Loucy (cell line): ENCODE data around the gene MAD1L1.

ENCODE experiments used
- H2AFZ ChIP-seq: fragments of 200-600 bp; sonication (generic); 2 replicates; pipeline ENCODE4 v1.6.0; 2016; ENCODE audit warnings: antibody characterized with exemption, mild to moderate bottlenecking, low read length, moderate library complexity
- H3F3A ChIP-seq: fragments of 200-600 bp; 2 replicates; pipeline ENCODE4 v1.6.0; 2016; ENCODE audit warnings: antibody characterized with exemption, low read depth, mild to moderate bottlenecking
- H3K27me3 ChIP-seq: fragments of 200-600 bp; sonication (generic); 2 replicates; pipeline ENCODE4 v1.6.1; 2014; ENCODE audit warnings: low read length, mild to moderate bottlenecking; ENCODE audit not compliant: insufficient read depth, poor library complexity, severe bottlenecking
- H3K36me3 ChIP-seq: fragments of 200-600 bp; sonication (generic); 2 replicates; pipeline ENCODE4 v1.6.1; 2016; ENCODE audit warnings: low read length; ENCODE audit not compliant: insufficient read depth
- H3K4me1 ChIP-seq: fragments of 200-600 bp; sonication (generic); 2 replicates; pipeline ENCODE4 v1.5.1; 2014; ENCODE audit warnings: low read length, mild to moderate bottlenecking; ENCODE audit not compliant: insufficient read depth, poor library complexity, severe bottlenecking
- H3K4me2 ChIP-seq: fragments of 200-600 bp; sonication (generic); 2 replicates; pipeline ENCODE4 v1.6.0; 2014; ENCODE audit warnings: antibody characterized with exemption, low read length, low read depth, mild to moderate bottlenecking; ENCODE audit not compliant: poor library complexity, severe bottlenecking
- H3K4me3 ChIP-seq: fragments of 200-600 bp; sonication (generic); 2 replicates; pipeline ENCODE4 v1.5.1; 2014; ENCODE audit warnings: low read length, mild to moderate bottlenecking, mixed read lengths; ENCODE audit not compliant: poor library complexity, severe bottlenecking
- H3K79me2 ChIP-seq: fragments of 200-600 bp; sonication (generic); 2 replicates; pipeline ENCODE4 v1.6.1; 2014; ENCODE audit warnings: low read length; ENCODE audit not compliant: insufficient read depth
- H3K9ac ChIP-seq: fragments of 200-600 bp; sonication (generic); 2 replicates; pipeline ENCODE4 v1.6.0; 2014; ENCODE audit warnings: mild to moderate bottlenecking, low read depth, low read length, moderate library complexity; ENCODE audit not compliant: poor library complexity, severe bottlenecking
- H3K9me2 ChIP-seq: fragments of 200-600 bp; sonication (generic); replicated peaks from 2 replicates; pipeline ENCODE4 v1.6.1; 2016; ENCODE audit warnings: low read depth, low read length, mixed read lengths
- H3K9me3 ChIP-seq: fragments of 200-600 bp; sonication (generic); 2 replicates; pipeline ENCODE4 v1.6.1; 2014; ENCODE audit warnings: mild to moderate bottlenecking, antibody characterized with exemption, low read length, low read depth; ENCODE audit not compliant: insufficient read depth
- H4K20me1 ChIP-seq: fragments of 200-600 bp; sonication (generic); 2 replicates; pipeline ENCODE4 v1.6.0; 2014; ENCODE audit warnings: antibody characterized with exemption, low read length, mild to moderate bottlenecking; ENCODE audit not compliant: insufficient read depth, poor library complexity, severe bottlenecking
- CTCF ChIP-seq: fragments of 200-600 bp; sonication (generic); conservative IDR thresholded peaks from 2 replicates; pipeline ENCODE4 v1.5.1; 2014; ENCODE audit warnings: mild to moderate bottlenecking, antibody characterized with exemption, low read length
- EZH2phosphoT487 ChIP-seq: fragments of 200-600 bp; IDR thresholded peaks from 2 replicates; pipeline ENCODE4 v1.6.1; 2018; ENCODE audit warnings: antibody characterized with exemption, mild to moderate bottlenecking, moderate library complexity, borderline replicate concordance

Gene MAD1L1

GRCh38 chr7:2218444-2218785, 14.3 kb downstream of the MAD1L1 start:
- Histone ChIP-seq H3K4me3 (no peak overlapping the region), H3K9me2 (no peaks in the 10 kb centered on the region), H3K9me3 (no peaks in the 10 kb centered on the region), H4K20me1 (no peaks in the 10 kb centered on the region), H3K4me2 (no peak overlapping the region), H3F3A (no peaks in the 10 kb centered on the region), H3K79me2 (peaks cover 8% of the 10 kb centered on the region; the same call in 1 of the 2 replicates), H3K9ac (no peak overlapping the region), H3K36me3 (peaks cover 76% of the 10 kb centered on the region; the same call in 1 of the 2 replicates), H3K4me1 (peaks cover 17% of the 10 kb centered on the region), H3K27me3 (no peaks in the 10 kb centered on the region), H2AFZ (no peak overlapping the region)
- TF ChIP-seq CTCF (no peak), EZH2phosphoT487 (no peak)

DNA sequence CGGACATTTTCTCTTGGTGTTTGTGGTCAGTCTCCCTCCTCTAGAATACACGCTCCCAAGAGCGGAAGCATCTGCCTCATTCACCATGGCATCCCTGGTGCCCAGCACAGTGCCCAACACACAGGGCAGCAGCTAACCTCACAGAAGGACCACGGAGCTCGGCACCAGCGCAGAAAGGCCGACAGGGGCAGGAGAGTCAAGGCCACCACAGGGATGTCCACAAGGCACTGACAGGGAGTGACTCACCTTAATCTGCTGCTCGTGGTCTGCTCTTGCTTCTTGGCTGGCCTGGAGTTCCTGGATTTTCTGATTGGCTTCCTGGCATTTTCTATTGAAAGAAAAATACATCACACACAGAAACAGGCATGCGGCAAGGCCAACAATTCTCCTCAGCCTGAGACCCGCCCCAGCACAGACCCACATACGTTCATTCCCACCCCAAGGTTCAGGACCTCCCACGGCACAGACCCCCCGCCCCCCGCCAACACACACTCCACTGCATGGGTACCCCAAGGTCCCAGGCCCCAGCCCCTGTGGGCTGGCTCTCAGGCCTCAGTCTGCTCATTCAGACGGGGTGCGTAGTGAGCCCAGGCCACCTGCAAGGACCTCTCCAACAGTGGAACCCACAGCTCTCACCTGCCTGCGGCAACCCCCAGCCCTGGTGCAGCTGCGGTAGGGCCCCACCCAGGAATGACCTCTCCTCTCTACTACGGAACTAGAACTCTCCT, 14.9 kb downstream of the MAD1L1 start:
- H3K4me3 ChIP-seq: no peak overlapping the region
- H3K4me2 ChIP-seq: no peak overlapping the region
- TF ChIP-seq EZH2phosphoT487 (no peak), CTCF (no peak)
- no peaks in the 10 kb centered on the region for H3K9me3 ChIP-seq
- no peaks in the 10 kb centered on the region for H4K20me1 ChIP-seq
- peaks cover 6% of the 10 kb centered on the region; the same call in 1 of the 2 replicates for H3K79me2 ChIP-seq
- H3K27me3 ChIP-seq: no peaks in the 10 kb centered on the region
- no peaks in the 10 kb centered on the region for H3F3A ChIP-seq
- peaks cover 17% of the 10 kb centered on the region for H3K4me1 ChIP-seq
- H3K36me3 ChIP-seq: peaks cover 76% of the 10 kb centered on the region; the same call in 1 of the 2 replicates
- no peak overlapping the region for H3K9ac ChIP-seq
- no peaks in the 10 kb centered on the region for H3K9me2 ChIP-seq
- H2AFZ ChIP-seq: no peak overlapping the region

DNA sequence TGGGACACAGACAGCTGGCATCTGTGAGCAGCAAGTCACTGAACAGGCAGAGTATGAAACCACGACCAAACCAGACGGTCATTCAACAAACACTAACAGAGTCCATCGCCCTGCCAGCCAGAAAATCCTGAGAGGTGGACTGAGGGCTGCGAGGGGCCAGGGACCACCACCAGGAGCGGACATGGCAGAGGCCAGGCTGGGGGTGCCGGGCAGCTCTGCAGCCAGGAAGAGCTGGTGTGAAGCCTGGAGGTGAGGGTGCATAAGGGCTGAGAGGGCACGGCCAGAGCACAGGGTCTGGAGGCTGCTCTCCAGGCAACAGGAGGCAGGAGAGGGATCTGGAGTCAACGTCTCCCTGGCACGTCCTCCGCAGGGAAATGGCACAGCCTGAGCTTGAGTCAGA, 15.5 kb downstream of the MAD1L1 start:
- TF ChIP-seq CTCF (no peak), EZH2phosphoT487 (no peak)
- Histone ChIP-seq H2AFZ (no peak overlapping the region), H3K9ac (no peak overlapping the region), H3K4me3 (no peak overlapping the region), H3K4me2 (no peak overlapping the region), H4K20me1 (no peaks in the 10 kb centered on the region), H3K9me2 (no peaks in the 10 kb centered on the region), H3K4me1 (peaks cover 17% of the 10 kb centered on the region), H3K36me3 (peaks cover 77% of the 10 kb centered on the region; the same call in 1 of the 2 replicates), H3K79me2 (peaks cover 4% of the 10 kb centered on the region; the same call in 1 of the 2 replicates), H3F3A (no peaks in the 10 kb centered on the region), H3K27me3 (no peaks in the 10 kb centered on the region), H3K9me3 (no peaks in the 10 kb centered on the region)
